Body of pancreas (tissue), 4 donors: ENCODE results near the gene CCL4L2.

Source experiments
- POLR2A ChIP-seq, 3 donors: fragments of 450-650 bp; IDR thresholded peaks; one replicate each; pipeline ENCODE4 v1.6.1; 2016; ENCODE audit warnings: antibody characterized with exemption in 3 of 3, mild to moderate bottlenecking in 2 of 3
- TF ChIP-seq, protein P1 (sequence below), 7 experiments: fragments of 450-650 bp in 4 of 7; fragments of 200-600 bp in 3 of 7; sonication (generic) in 3 of 7; IDR thresholded peaks; one replicate each; pipeline ENCODE4 v1.5.1; 2016 to 2019; ENCODE audit warnings: antibody characterized with exemption in 7 of 7

DNA sequence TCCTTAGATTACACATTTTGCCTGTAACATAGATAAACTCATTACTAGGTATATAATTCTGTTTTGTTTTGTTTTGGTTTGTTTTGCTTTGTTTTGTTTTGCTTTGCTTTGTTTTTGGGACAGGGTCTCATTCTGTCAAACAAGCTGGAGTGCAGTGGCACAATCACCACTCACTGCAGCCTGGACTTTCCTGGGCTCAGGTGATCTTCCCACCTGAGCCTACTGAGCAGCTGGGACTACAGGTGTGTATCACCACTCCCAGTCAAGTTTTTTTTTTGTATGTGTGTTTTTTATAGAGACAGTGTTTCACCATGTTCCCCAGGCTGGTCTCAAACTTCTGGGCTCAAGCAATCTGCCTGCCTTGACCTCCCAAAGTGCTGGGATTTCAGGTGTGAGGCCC lies 1.3 kb upstream of the CCL4L2 start:
- TF ChIP-seq, protein P1, sequence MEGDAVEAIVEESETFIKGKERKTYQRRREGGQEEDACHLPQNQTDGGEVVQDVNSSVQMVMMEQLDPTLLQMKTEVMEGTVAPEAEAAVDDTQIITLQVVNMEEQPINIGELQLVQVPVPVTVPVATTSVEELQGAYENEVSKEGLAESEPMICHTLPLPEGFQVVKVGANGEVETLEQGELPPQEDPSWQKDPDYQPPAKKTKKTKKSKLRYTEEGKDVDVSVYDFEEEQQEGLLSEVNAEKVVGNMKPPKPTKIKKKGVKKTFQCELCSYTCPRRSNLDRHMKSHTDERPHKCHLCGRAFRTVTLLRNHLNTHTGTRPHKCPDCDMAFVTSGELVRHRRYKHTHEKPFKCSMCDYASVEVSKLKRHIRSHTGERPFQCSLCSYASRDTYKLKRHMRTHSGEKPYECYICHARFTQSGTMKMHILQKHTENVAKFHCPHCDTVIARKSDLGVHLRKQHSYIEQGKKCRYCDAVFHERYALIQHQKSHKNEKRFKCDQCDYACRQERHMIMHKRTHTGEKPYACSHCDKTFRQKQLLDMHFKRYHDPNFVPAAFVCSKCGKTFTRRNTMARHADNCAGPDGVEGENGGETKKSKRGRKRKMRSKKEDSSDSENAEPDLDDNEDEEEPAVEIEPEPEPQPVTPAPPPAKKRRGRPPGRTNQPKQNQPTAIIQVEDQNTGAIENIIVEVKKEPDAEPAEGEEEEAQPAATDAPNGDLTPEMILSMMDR (IDR thresholded peaks at IDR 0.05), result no peak
- TF ChIP-seq POLR2A (IDR thresholded peaks at IDR 0.05), result no peak
